ENCODE measurements around the gene MAPRE2. TPM values are rescaled to one million over a fixed set of nuclear protein-coding genes. Genes with fewer than 3 reads are reported as not detected.
A peak's percentile ranks its signal among the peaks of the same experiment; 100 is the strongest.
"Not testable (repeated sequence)": the region's sequence is repeated elsewhere in the genome, so short reads cannot be mapped to it uniquely, and the experiment has no call there.

The MAPRE2 gene
- total RNA-seq, 1 donor from 2014 or later = 68.9 TPM

DNA sequence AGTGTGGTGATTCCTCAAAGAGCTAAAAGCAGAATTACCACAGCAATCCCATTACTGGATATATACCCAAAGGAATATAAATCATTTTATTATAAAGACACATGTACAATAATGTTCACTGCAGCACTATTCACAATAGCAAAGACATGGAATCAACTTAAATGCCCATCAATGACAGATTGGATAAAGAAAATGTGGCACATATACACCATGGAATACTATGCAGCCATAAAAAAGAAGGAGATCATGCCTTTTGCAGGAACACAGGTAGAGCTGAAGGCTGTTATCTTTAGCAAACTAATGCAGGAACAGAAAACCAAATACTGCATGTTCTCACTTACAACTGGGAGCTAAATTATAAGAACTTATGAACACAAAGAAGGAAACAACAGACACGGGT, 129.1 kb downstream of the MAPRE2 start:
- FAIRE-seq; DNase-seq (ENCODE audit: low spot score in 2 of 2): not testable (repeated sequence)

GRCh38 chr18:35171315-35171987, 130.2 kb downstream of the MAPRE2 start:
- DNase-seq (ENCODE audit: low spot score in 2 of 2) (no peak), FAIRE-seq (no peak)

GRCh38 chr18:35172009-35172408, 130.8 kb downstream of the MAPRE2 start:
- no peak for FAIRE-seq
- no peak for DNase-seq (ENCODE audit: low spot score in 2 of 2)

- FAIRE-seq (no peak), DNase-seq (ENCODE audit: low spot score in 2 of 2) (no peak)
These were observed 131.3 kb downstream of the MAPRE2 start for GRCh38 chr18:35172451-35173035.

DNA sequence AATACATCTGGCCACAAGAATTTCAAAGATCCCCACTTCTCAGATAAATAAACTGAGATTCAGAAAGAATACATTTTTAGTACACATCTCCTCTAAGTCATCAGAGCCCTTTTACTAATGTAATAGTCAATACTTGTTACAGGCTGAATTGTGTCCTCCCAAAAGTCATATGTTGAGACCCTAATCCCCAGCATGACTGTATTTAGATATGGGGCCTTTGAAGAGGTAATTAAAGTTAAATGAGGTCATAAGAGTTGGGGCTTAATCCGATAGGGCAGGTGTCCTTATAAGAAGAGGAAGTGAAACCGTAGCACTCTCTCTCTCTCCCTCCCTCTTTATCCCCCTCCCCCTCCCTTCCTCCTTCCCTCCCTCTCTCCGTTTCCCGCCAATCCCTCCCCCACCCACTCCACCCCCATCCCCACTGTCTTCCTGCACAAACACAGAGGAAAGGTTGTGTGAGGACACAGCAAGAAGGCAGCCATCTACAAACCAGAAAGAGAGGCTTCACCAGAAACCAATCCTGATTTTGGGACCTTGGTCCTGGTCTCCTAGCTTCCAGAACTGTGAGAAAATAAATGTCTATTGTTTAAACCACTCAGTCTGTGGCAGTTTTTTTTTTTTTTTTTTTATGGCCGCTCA, 133.0 kb downstream of the MAPRE2 start:
- FAIRE-seq = no peak
- no peak for DNase-seq (ENCODE audit: low spot score in 2 of 2)

DNA sequence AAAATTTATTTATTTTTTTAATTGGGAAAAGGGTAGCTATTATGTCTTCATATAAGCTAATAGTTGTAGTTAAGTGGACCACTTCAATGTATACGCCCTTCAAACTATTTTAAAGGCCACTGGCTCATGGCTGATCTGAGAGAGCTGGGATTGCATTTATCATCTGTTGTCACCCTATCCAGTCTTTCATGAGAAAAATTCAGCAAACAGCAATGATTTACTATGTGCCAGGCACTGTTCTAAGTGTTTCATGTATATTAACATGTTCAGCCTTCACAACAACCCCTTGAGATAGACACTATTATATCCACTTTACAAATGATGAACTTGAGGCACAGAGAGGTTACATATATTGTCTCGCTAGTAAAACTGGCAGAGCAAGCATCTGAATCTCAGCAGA, 133.5 kb downstream of the MAPRE2 start:
- FAIRE-seq = no peak
- no peak for DNase-seq (ENCODE audit: low spot score in 2 of 2)

DNA sequence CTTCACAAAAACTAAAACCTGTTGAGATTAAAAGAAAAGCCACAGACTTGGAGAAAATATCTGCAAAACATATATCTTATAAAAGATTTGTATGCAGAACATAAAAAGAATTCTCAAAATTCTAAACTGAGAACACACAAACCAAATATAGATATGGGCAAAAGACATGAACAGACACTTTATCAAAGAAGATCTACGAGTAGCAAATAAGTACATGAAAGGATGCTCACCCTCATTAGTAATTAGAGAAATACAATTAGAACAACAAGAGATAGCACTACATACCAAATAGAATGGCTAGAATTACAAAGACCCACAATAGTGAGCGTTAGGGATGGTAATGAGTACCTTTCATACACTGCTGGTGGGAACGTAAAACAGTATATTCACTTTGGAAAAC, 135.7 kb downstream of the MAPRE2 start:
- FAIRE-seq (no peak), DNase-seq (ENCODE audit: low spot score in 2 of 2) (no peak)

GRCh38 chr18:35178260-35178659, 137.0 kb downstream of the MAPRE2 start:
- DNase-seq (ENCODE audit: low spot score in 2 of 2) (no peak), FAIRE-seq (no peak)

- DNase-seq (ENCODE audit: low spot score in 2 of 2) (no peak), FAIRE-seq (no peak)
These were observed 138.7 kb downstream of the MAPRE2 start for GRCh38 chr18:35179906-35180305.

- FAIRE-seq (no peak), DNase-seq (ENCODE audit: low spot score in 2 of 2) (no peak)
These were observed 139.2 kb downstream of the MAPRE2 start for GRCh38 chr18:35180455-35180854.

DNA sequence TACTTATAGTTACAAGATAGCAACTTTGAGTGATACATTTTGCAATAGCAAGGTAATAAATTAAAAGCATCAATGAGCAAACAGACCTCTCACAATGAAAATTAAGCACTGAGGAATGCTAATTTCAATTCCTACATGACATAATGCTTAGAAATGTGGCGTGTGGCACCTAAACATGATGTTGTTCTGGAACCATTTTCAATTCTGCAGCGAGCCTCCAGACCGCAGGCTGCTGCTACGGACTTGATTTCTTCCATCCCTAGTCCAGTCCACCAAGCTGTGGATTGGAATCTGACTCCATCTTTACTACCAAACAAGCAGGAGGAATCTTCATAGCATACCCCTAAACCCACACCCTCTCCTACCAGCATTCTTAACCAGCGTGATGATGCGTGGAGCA, 140.9 kb downstream of the MAPRE2 start:
- FAIRE-seq (no peak), DNase-seq (ENCODE audit: low spot score in 2 of 2) (no peak)

GRCh38 chr18:35183886-35184285, 142.7 kb downstream of the MAPRE2 start:
- DNase-seq (ENCODE audit: low spot score in 2 of 2) = no peak
- no peak for FAIRE-seq

GRCh38 chr18:35185771-35186170, 144.6 kb downstream of the MAPRE2 start:
- FAIRE-seq (no peak), DNase-seq (ENCODE audit: low spot score in 2 of 2) (no peak)

GRCh38 chr18:35186291-35187034, 145.2 kb downstream of the MAPRE2 start:
- FAIRE-seq = no peak
- DNase-seq (ENCODE audit: low spot score in 2 of 2) = no peak

DNA sequence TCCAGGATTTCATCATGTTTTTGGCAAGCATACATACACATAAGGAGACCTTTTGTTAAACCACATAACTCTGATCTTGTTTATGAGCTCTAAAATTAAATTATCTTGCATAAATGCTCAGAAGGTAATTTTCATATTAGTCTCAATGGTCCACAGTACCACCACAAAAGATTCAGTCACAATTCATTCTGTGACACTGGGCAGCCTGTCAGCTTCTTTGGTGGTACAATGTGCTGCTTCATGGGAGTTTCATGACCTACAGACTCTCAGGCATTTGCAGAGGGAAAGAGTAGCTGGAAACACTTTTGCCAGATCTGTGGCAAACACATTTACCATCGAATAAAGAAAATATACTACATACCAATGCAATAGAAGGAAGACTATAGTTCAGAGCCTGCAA, 148.3 kb downstream of the MAPRE2 start:
- DNase-seq (ENCODE audit: low spot score in 2 of 2) (no peak), FAIRE-seq (peak; percentile 50)

DNA sequence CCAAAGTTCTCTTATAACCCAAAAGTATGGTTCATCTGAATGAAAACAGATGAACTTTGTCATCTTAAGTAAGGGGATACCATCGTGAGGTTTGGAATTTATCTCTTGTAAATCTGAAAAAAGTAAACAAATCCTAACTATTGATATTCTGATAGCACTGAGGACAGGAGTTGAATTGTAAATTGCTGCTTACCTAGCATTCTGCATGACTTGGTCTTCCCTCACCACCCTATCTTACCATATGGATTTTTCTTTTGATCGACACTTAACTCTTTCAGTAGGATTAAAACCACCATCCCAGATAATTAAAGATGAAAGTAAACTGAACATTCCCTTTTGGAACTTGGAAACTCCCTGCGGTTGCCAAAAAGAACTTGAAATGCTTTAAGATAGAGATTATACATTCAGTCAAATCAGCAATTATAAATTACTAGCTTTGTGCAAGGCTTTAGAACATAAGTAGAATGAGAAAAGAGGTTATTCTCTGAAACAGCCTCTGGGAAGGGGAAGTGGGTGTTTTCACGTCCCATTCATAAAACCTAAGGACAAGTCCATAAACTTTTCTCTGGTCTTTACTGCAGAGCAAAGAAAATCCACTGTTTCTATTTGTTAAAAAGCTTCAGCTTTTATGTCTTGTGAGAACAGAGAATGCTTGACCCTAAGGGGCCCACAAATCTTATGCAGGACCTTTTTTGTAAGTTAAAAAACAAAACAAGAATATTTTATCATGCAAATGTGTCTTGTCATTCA, 149.9 kb downstream of the MAPRE2 start:
- FAIRE-seq (no peak), DNase-seq (ENCODE audit: low spot score in 2 of 2) (no peak)

GRCh38 chr18:35191698-35192025, 150.4 kb downstream of the MAPRE2 start:
- FAIRE-seq = no peak

GRCh38 chr18:35192415-35192814, 151.2 kb downstream of the MAPRE2 start:
- DNase-seq (ENCODE audit: low spot score in 2 of 2) (no peak), FAIRE-seq (no peak)

More at GRCh38 chr18:35191698-35192025, 150.4 kb downstream of the MAPRE2 start:
- no peak for DNase-seq (ENCODE audit: low spot score in 2 of 2)

Data from frontal cortex (tissue), 4 donors.